ENCODE measurements around the gene DNAH1.

DNAH1 gene

DNA sequence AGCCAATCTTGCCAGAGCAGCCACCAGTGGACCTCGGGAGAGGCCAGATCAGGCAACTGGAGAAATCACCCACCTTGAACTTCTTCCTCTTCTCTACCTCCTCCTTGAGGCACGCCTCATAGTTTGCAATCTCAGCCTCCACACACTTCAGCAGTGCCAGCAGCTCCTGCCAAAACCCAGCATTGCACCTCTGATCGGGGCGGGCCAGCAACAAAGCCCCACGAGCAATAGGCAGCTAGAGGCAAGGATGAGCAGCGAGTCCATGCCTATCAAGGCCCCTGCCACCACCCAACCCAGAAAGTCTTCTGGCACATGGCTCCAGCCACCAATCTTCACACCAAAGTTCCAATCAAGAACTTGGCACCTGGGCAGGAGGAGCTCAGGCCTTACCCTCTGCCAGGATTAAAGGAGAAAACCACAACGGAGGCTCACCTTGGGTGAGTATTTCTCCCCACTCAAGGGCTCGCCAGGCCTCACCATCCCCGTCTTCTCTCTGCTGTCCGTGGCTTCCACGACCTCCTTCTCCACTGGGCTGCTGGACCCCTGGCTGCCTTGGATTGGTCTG lies 86.7 kb downstream of the DNAH1 start:
- DNase-seq (ENCODE audit: low read depth in 3 of 3), result no peak

DNA sequence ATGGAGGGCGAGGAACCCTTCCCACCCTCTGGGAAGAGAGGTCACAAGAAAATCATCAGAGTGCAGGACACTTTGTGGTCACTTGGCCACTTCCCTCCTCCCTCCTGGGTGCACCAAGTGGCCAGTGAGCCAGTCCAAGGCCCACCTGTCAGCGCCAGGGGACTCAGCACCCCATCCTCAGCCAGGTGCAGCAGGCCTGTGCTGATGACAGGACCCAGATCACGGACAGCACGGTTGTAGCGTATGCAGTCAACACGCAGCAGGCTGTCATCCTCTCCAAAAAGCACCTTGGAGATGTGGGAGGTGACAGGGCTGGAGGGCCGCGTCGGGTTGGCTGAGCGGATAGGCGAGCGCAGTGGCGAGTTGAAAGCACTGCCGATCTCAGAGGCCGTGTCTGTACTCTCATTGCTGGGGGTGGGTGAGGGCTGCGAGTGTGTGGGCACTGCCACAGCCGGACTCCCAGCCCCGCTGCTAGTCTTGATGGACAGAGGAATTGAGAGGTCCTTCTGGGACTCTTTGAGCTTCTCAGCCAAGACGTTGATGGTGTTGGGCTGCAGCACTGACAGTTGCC lies 87.2 kb downstream of the DNAH1 start:
- no peak for DNase-seq (ENCODE audit: low read depth in 3 of 3)

DNA sequence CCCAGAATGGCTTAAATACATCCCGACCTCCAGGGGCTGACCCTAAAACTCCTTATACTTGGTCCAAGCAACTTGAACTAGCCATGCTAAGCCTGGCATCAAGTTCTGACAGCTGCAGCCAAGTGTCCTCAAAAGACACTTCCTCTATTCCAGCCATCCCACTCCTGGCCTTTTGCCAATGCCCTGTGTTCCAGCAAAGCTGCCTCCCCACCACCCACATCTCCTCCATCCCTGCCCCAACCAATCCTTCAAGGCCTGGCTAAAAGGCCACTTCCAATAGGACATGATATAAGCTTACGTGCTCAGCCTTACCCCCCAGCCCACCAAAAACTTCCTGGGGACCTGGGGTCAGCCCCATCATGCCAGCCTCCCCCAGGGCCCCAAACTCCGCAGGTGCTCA lies 87.8 kb downstream of the DNAH1 start:
- DNase-seq (ENCODE audit: low read depth in 3 of 3), result no peak

DNA sequence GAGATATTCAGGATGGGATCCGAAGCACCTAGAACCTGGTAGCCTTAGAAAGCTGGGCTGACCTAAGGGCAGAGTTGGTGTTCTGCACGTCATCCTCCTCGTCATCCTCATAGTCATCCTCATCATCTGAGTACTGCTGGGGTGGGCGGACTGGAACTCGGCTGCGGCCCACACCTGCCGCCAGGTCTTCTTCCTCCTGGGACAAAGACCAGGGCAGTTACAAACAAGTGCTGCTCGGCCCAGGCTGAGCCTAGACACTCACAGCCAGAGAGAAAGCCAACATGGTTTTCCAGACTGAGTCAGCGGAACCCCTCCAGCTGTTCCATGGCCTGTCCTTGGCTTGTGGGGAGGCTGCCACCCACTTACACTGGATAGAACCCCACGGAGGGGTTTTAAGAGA lies 88.3 kb downstream of the DNAH1 start:
- DNase-seq (ENCODE audit: low read depth in 3 of 3), result no peak

DNA sequence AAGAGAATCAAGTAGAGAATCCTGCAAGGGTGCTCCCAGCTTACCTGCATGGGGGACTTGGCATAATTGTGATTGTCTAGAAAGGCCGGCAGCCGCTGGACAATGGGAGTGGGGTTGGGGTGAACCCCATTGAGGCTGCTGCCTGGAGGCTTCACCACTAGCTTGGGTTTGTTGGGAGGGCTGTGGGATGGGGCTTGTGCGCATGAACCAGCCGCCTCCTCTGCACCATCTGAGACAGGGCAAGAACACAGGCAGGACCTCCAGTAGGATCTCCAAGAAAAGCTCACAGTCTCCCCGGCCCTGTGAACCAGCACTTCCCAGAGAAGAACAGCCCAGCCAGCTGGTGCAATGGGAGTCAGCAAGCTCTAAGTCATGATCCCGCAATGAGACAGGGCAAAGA lies 88.9 kb downstream of the DNAH1 start:
- DNase-seq (ENCODE audit: low read depth in 3 of 3), result no peak

DNA sequence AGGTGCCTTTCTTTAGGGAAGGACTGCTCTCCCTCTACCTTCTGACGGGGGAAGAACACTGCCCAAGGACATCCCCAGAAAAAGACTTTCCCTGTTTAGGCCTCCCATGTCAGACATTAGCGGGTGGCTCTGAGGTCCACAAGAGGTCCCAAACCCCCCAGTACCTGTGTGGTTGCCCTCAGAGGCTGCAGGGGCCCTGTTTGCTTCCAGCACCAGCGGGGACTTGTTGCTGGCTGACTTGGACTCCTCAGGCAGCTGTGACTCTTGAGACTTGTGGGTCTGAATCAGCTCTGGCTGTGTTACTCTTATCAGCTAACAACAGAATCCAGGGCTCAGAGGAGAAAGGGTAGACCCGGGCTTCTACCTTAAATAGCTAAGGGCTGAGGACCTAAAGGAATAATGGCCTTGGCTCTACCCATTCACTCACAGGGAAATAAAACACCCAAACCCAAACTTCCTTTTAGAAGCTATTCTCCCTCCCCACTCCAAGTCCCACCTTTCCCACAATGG lies 89.5 kb downstream of the DNAH1 start:
- no peak for DNase-seq (ENCODE audit: low read depth in 3 of 3)

DNA sequence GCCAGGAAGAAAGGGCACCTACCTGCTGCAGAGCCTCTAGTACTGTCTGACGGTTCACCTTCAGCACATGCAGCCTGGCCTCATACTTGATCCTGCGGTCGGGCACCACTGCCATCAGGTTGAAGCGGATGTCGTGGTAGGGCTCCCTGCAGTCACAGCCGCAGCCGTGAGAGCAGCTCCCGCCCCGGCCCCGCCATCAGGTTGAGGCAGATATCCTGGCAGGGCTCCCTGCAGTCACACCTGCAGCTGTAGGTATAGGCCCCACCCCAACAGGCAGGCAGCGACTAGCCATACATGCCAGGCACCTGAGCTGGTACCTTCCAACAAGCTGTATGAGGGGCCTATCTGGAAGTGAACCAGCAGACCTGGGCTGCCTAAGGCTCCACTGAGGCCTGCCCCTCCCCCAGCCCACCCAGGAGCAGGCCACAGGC lies 90.1 kb downstream of the DNAH1 start:
- DNase-seq (ENCODE audit: low read depth in 3 of 3), result no peak

DNA sequence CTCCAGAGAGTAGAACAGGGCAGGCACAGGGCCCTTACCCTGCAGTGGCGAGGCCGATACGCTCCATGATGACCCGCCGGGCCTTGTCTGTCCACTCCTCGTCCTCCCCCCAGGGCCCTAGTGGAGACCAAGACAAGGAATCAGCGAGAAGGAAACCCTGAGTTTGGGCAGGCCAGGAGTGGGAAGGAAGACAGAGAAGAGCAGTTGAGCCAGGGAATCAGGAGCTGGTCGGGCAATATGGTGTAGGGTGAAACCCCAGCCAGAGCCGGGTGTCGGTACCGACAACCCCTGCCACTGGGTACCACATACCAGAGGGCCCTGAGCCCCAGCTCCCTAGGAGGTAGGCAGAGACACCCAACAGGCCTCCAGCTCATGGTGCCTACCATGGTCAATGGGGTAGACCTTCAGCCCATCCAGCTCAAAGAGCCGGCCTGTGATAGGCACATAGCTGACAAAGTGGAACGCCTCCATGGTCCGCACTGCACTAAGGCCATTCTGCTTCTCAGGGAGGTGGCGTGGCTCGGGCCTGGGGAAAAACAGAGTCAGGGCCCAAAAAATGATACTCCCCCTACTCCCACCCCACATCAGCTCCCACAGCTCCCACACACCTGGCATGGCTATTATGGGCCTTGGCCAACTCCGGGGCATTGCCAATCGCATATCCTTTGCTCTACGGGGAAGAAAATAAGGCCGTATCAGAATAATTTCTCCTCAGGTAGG lies 90.8 kb downstream of the DNAH1 start:
- DNase-seq (ENCODE audit: low read depth in 3 of 3), result no peak

DNA sequence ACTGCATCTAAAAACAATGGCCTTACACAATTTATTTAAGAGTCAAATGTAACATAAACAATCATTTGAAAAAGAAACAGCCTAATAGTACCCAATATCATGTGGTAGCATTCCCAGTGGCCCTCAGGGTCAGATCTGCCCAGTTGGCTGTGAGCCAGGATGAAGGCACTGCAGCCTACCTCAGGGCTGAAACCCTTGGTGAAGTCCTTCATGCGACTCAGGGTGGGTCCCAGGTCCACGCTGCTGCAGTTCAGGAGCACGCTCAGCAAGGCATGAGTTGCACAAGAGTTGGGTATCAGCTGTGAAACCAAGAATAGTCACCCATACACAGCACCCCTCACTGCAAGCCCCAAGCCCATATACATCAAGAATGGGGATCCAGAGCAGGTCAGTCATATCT lies 91.7 kb downstream of the DNAH1 start:
- no peak for DNase-seq (ENCODE audit: low read depth in 3 of 3)

DNA sequence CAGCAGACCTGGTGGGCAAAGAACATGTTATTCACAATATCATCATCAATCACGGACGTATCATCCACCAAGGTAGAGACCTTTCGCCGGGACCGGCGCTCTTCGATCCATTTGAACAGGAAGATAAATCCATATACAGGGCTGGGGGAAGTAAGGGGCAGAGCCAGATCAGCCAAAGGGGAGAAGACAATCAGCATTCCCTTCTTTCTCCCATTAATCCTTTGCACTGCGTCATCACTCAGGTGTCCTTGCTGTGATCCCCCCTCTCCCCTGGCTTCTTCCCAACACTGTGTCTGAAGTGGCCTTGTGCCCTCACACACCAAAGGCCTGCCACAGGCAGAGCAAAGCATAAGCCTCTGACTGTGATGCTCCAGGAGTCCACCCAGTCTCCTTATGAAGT lies 92.3 kb downstream of the DNAH1 start:
- no peak for DNase-seq (ENCODE audit: low read depth in 3 of 3)

DNA sequence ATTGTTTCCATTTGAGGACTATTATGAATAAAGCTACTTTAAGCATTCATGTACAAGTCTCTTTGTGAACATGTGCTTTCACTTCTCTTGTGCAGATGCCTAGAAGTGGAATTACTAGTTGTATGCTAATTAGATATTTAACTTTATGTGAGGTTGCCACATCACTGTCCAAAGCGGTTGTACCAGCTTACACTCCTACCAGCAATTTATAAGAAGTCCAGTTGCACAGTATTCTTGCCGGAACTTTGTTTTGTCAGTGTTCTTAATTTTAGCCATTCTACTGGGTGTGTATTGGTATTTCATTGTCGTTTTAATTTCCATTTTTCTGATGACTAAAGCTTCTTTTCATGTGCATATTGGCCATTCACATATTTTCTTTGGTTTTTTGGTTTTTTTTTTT lies 99.7 kb downstream of the DNAH1 start:
- DNase-seq (ENCODE audit: low read depth in 3 of 3), result no peak

DNA sequence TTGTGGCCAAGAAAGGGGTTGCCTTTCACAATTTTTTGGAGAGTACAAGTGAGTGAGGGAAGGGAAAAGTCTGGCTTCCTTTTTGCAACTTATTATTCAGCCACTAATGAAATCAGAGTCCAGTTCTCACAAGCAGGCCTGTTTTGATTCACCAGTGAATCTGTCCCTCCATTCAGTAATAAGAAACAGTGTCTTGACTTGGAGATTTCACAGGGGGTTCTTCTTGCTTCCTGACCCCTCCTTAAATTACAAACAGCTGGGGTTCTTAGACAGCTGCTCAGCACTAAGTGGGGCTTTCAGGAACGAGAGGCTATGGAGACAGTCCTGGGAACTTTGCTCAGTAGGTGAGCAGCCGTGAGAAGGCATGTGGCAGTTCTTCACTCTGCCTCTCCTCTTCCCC lies 104.3 kb downstream of the DNAH1 start:
- DNase-seq (ENCODE audit: low read depth in 3 of 3), result no peak

DNA sequence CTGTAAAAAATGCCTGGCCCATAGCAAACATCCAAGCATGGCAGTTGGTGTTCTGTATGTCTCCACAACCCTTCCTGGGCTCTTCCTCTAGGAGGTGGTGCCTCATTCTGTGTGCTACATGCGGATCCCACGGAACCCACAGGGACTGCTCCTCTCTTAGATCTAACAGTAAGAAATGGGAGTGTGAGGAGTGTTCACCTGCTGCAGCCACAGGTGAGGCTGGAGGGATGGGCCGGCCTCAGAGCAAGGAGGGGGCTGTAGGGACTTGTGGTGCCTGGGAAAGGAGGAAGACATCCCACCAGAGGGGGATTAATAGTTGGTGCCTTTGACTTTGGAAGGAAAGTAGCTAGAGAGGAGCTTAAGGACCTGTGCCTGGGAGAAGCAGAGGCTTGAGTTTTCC lies 106.5 kb downstream of the DNAH1 start:
- DNase-seq (ENCODE audit: low read depth in 3 of 3), result no peak

DNA sequence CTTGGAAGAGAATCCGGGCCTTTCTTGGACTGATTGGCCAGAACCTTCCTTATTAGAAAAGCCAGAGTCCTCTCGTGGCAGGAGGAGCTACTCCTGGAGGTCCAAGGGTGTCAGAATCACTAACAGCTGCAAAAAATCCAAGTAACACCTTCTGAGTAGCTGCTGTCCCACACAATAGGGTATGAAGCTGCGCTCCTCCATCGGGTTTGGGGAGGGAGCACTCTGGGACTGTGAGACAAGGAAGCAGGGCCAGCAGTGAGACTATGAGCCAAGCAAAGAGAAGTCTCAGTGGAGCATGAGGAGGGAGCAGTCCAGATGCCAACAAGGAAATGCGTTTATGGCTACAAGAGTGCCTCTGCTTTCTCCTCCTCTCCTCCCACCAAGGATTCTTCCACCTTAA lies 107.1 kb downstream of the DNAH1 start:
- no peak for DNase-seq (ENCODE audit: low read depth in 3 of 3)

DNA sequence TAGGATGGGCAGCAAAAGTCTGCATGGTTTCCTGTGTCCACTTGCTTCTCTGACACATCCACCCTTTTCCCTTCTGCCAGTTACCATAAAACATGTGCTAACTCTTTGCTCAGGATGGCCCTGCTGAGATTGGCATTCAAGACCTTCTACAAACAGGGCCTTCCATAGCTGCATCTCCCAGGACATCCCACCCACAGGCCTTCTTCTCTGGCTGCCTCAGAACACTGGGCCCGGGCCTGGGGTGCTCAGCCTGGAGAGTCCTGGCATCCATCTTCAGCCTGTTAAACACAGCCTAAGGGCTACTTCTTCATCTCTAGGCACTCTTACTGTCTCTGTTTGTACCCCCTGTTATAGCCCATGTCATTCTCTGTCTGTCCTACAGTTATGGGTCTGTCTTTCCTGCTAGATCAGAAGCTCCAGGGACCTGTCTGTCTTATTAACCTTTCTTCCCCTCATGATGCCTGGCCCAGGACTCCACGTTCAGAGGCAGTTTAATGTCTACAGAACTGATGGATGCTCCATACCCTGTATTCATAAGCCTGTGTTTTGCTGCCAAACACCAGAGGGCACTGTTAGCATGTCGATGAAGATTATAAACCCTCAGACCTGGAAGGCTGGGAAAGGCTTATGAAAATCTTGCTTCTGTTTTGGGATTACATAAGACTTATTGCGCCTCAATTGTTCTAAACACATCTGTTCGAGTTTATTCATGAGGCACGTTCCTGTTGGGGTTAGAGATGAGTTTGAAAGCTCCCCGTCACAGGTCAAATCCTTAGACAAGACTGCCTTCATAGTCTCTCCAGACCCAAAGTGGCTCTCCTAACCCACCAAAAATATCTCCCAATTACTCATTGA lies 112.3 kb downstream of the DNAH1 start:
- no peak for DNase-seq (ENCODE audit: low read depth in 3 of 3)

DNA sequence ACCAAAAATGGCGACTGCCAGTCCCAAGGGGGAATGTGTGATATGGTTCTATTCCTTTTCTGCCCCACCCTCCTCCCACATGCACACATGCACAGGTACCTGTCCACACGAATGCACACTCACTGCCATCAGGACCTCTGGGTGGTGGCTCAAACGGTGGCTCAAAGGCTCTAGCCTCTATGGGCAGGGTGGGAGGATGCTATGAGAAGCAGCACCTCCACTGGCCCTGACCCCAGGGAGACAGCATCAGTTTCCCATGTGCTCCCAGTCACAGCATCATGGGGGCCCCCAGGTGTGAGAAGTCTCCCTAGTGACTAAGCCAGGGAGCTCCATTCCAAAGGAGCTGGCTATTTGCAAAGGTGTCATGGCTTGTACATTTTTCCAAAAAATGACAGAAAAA lies 112.9 kb downstream of the DNAH1 start:
- no peak for DNase-seq (ENCODE audit: low read depth in 3 of 3)

DNA sequence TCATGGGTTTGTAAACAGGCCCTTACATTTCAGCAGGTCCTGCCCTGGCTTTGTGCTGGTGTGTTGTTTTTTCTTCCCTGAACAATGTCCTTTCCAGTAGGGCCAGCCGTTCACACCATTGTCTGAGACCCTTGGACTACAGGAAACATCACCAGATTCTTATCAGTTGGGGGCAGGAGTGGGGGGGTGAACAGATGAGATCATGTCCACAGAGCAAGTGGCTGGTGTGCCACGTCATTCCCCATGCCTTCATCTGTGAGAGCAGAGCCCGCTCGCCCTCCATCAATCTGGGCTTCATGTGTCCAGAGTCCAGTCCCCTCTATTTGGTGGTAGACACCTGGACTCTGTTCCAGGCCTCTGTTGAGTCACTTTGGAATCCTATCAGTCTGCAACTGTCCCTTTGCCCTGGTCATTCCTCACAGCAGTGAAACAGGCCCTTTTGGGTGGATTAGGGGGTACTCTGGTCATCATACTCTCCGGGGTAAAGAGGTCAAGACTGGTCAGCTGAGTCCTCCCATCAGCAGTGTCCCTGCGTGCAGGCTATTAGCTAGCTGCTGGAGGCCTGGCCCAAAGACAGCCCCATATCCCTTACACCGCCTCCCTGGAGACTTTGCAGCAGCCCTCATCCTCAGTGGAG lies 113.8 kb downstream of the DNAH1 start:
- DNase-seq (ENCODE audit: low read depth in 3 of 3), result no peak

DNA sequence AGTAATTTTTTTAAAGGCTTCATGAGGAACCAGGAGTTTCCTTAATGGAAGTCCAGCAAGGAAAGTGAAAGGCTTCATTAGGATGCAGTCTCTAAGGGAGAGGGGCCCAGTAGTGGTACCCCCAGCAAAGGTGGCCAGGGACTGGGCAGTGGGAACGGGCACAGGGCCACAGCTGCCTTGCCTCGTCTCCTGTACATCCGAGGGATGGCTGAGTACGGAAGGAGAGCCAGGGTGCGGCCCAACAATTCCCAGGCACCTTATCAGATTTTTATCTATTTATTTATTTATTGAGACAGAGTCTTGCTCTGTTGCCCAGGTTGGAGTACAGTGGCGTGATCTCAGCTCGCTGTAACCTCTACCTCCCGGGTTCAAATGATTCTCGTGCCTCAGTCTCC lies 114.3 kb downstream of the DNAH1 start:
- no peak for DNase-seq (ENCODE audit: low read depth in 3 of 3)

DNA sequence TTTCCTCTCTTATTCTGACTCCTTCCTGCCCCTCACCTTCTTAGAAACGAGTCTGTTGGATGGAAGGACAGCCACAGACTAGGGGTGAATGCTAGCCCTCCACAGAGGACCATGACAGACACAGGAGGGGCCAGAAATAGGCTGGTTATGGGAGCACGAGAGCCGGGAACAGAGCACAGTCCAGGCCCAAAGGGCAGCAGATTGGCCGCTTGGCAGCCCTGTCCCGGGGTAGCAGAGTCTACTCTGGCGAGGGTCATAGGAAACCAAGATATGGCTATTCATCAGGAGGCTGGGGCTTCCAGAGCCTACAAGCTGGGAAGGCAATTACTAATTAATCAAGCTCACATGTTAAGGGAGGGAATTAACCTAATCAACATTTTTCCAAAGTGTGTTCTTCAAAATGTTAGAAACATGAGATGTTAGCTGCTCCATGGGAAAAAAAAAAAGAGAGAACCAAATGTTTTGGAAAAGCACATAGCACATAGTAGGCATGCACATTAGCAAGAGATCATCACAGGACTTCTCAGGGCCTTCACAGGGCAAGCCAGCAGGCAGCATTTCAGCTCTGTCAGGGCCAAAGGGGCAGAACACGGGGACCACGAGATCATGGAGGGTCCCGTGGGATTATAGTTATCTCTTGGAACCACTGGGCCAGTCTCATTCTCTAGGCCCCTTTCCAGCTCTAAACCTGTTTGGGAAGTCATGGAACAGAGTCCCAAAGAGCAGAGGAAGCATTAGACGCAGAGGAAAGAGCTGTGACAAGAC lies 115.5 kb downstream of the DNAH1 start:
- DNase-seq (ENCODE audit: low read depth in 3 of 3), result no peak

DNA sequence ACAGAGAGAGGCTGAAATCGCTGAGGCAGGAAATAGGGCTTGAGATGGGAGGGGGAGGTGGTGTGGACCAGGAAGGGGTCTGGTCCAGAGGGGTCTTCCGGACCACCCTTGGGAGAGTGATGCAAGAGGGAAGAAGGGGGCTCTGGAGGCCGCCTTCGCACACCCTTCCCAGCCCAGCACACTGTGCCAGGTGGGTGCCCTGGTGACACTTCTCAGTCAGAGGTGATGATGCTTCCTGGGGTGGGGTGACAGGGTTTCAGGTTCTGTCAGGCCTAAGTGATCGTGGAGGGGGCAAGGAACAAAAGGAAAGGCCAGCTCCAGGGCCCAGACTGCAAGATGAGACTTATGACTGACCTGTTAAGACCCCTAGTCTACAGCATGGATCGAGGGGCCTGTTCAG lies 116.1 kb downstream of the DNAH1 start:
- no peak for DNase-seq (ENCODE audit: low read depth in 3 of 3)

DNA sequence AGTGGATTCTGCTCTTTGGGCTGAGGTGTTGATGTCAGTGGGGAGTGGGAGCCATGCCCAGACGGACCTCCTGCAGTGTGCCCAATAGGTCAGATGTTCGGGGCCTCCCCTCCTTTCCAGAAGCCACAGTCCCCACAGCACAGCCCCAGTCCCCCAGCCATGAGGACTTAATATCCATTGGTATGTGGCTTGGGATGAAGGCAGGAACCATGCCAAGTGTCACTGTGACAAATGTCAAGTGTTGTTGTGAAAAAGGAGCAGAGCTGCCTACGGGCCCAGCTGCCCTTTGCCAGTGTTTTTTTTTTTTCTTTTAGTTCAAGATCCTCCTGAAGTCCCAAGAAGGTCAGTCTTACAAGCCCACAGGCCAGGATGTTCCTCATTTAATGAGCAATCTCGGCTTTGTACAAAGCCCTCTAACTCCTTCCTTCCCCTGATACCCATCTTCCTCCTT lies 116.6 kb downstream of the DNAH1 start:
- DNase-seq (ENCODE audit: low read depth in 3 of 3), result no peak

Measured in stimulated activated CD4-positive, alpha-beta T cell treated with anti-CD3 and anti-CD28 coated beads, TNF-alpha, amount 100 ng/mL, for 4 hours (primary cell).